OCI-LY7 (cell line): ENCODE results near the gene CD164.

Source experiments
- CTCF ChIP-seq: fragments of 200-600 bp; sonication (generic); conservative IDR thresholded peaks from 2 replicates; pipeline ENCODE4 v1.5.1; 2014; ENCODE audit warnings: mild to moderate bottlenecking, antibody characterized with exemption, low read length, moderate library complexity, mixed read lengths
- EZH2phosphoT487 ChIP-seq: fragments of 200-600 bp; sonication (generic); IDR thresholded peaks from 2 replicates; pipeline ENCODE4 v1.6.1; 2018; ENCODE audit warnings: low read depth, borderline replicate concordance, mild to moderate bottlenecking, mixed run types, antibody characterized with exemption, low read length, moderate library complexity, mixed read lengths

- TF ChIP-seq CTCF, result no peak
- TF ChIP-seq EZH2phosphoT487, result no peak
These were observed 35.4 kb upstream of the CD164 start for GRCh38 chr6:109417646-109418045.
